HG03135 (cell line): ENCODE results near the gene STX16.
"Not testable (repeated sequence)": the region's sequence is repeated elsewhere in the genome, so short reads cannot be mapped to it uniquely, and the experiment has no call there.

Experiments used
- ATAC-seq: cut with Tn5 transposase; IDR thresholded peaks from one replicate; pipeline ENCODE4 v1.9.1; 2021; ENCODE audit warnings: mild to moderate bottlenecking, moderate library complexity; ENCODE audit not compliant: unreplicated experiment

STX16 gene

GRCh38 chr20:58719971-58720371 lies 68.9 kb downstream of the STX16 start:
- ATAC-seq = no peak

- ATAC-seq = no peak
Observed at GRCh38 chr20:58720890-58721289, 69.8 kb downstream of the STX16 start.

- no peak for ATAC-seq
Observed at GRCh38 chr20:58721951-58722778, 71.1 kb downstream of the STX16 start.

- ATAC-seq = no peak
Observed at GRCh38 chr20:58722877-58723627, 72.0 kb downstream of the STX16 start.

GRCh38 chr20:58723628-58723984 lies 72.5 kb downstream of the STX16 start:
- ATAC-seq = no peak

- ATAC-seq = not testable (repeated sequence)
Observed at GRCh38 chr20:58726156-58726555, 75.1 kb downstream of the STX16 start.
